ENCODE data around the gene GGA1. TPM values are rescaled to one million over a fixed set of nuclear protein-coding genes. Genes with fewer than 3 reads are reported as not detected.

The GGA1 gene
- total RNA-seq, 2 experiments from 2014 or later = 59.5 to 64.4 TPM

- peak; percentile 63 for DNase-seq
- POLR2A ChIA-PET = interaction anchor here (1.1 to 13.1 kb wide), 9 partner anchors 8 to 327 kb away, joined by 3 to 126 read pairs (median 8); partner anchors contain the start of genes GCAT, GGA1, LGALS1 and NOL12
- H3K9me3 Mint-ChIP-seq = no peaks in the 10 kb centered on the region
These were observed 27.7 kb downstream of the GGA1 start for GRCh38 chr22:37636186-37636948.

GRCh38 chr22:37636949-37637273, 28.3 kb downstream of the GGA1 start:
- DNase-seq = no peak
- peak overlapping the region; percentile 3 for H3K4me3 Mint-ChIP-seq
- ChIA-PET CTCF (interaction anchor here (0.9 to 16.0 kb wide), 14 partner anchors 10 to 317 kb away, joined by 3 to 301 read pairs (median 4); partner anchors contain the start of genes C22orf23, GGA1, LGALS1 and NOL12), POLR2A (interaction anchor here (1.4 to 13.1 kb wide), 8 partner anchors 9 to 327 kb away, joined by 3 to 126 read pairs (median 14); partner anchors contain the start of genes GCAT, GGA1, LGALS1 and NOL12)
- H3K27me3 Mint-ChIP-seq = no peaks in the 10 kb centered on the region
- peaks cover 26% of the 10 kb centered on the region for H3K36me3 Mint-ChIP-seq (ENCODE audit: low read depth)
- H3K9me3 Mint-ChIP-seq = no peaks in the 10 kb centered on the region
- H3K4me1 Mint-ChIP-seq = peaks cover 79% of the 10 kb centered on the region
- H3K27ac Mint-ChIP-seq = peak overlapping the region; percentile 95

More at GRCh38 chr22:37636186-37636948, 27.7 kb downstream of the GGA1 start:
- Mint-ChIP-seq H3K36me3 (ENCODE audit: low read depth) (peaks cover 20% of the 10 kb centered on the region), H3K27ac (peak overlapping the region; percentile 95), H3K4me1 (peaks cover 77% of the 10 kb centered on the region), H3K4me3 (peak overlapping the region; percentile 3), H3K27me3 (no peaks in the 10 kb centered on the region)
- CTCF ChIA-PET = interaction anchor here (0.9 to 16.0 kb wide), 14 partner anchors 10 to 317 kb away, joined by 3 to 301 read pairs (median 4); partner anchors contain the start of genes C22orf23, GGA1, LGALS1 and NOL12

- H3K9me3 Mint-ChIP-seq = no peaks in the 10 kb centered on the region
- POLR2A ChIA-PET = interaction anchor here (0.6 to 13.1 kb wide), 11 partner anchors 9 to 396 kb away, joined by 3 to 126 read pairs (median 8); partner anchors contain the start of genes ANKRD54, GGA1, LGALS1 and PDXP
- DNase-seq = peak; percentile 70
These were observed 29.9 kb downstream of the GGA1 start for GRCh38 chr22:37638391-37639069.

GRCh38 chr22:37639070-37639760, 30.6 kb downstream of the GGA1 start, which contains the start of gene SH3BP1:
Gene SH3BP1 (plus strand): TSS chr22:37639669. CDS start chr22:37639788, 119 bp downstream.
- Mint-ChIP-seq H3K4me1 (peaks cover 78% of the 10 kb centered on the region), H3K36me3 (ENCODE audit: low read depth) (peaks cover 41% of the 10 kb centered on the region), H3K27me3 (no peaks in the 10 kb centered on the region), H3K27ac (peak within 1 kb of the TSS; percentile 97), H3K4me3 (peak within 1 kb of the TSS; percentile 92), H3K9me3 (no peaks in the 10 kb centered on the region)
- ChIA-PET CTCF (interaction anchor here (1.1 to 16.0 kb wide), 4 partner anchors 8 to 41 kb away, joined by 4 to 301 read pairs (median 56); partner anchors contain the start of genes LGALS1, NOL12 and PDXP), POLR2A (interaction anchor here (0.9 to 13.1 kb wide), 13 partner anchors 9 to 397 kb away, joined by 3 to 126 read pairs (median 5); partner anchors contain the start of genes ANKRD54, GGA1, LGALS1 and NOL12)
- DNase-seq = peak; percentile 71

More at GRCh38 chr22:37638391-37639069, 29.9 kb downstream of the GGA1 start:
- Mint-ChIP-seq H3K27ac (peak overlapping the region; percentile 95), H3K4me1 (peaks cover 80% of the 10 kb centered on the region), H3K27me3 (no peaks in the 10 kb centered on the region), H3K36me3 (ENCODE audit: low read depth) (peaks cover 36% of the 10 kb centered on the region), H3K4me3 (peak overlapping the region; percentile 92)
- CTCF ChIA-PET = interaction anchor here (1.1 to 16.0 kb wide), 5 partner anchors 8 to 42 kb away, joined by 4 to 301 read pairs (median 53); partner anchors contain the start of genes LGALS1, NOL12 and PDXP

GRCh38 chr22:37639771-37640590, 31.3 kb downstream of the GGA1 start:
- Mint-ChIP-seq H3K9me3 (no peaks in the 10 kb centered on the region), H3K36me3 (ENCODE audit: low read depth) (peaks cover 46% of the 10 kb centered on the region), H3K27me3 (no peaks in the 10 kb centered on the region), H3K4me3 (peak overlapping the region; percentile 92), H3K4me1 (peaks cover 72% of the 10 kb centered on the region), H3K27ac (peak overlapping the region; percentile 97)
- DNase-seq = peak; percentile 41
- ChIA-PET CTCF (interaction anchor here (0.8 to 16.0 kb wide), 6 partner anchors 9 to 294 kb away, joined by 3 to 301 read pairs (median 24); partner anchors contain the start of genes LGALS1, NOL12 and PDXP), POLR2A (interaction anchor here (0.8 to 13.1 kb wide), 13 partner anchors 8 to 165 kb away, joined by 3 to 126 read pairs (median 4); partner anchors contain the start of genes GGA1, LGALS1, NOL12 and PDXP)

GRCh38 chr22:37640591-37641560, 32.2 kb downstream of the GGA1 start:
- Mint-ChIP-seq H3K36me3 (ENCODE audit: low read depth) (peaks cover 55% of the 10 kb centered on the region), H3K4me1 (peaks cover 63% of the 10 kb centered on the region), H3K27ac (peak overlapping the region; percentile 97), H3K9me3 (no peaks in the 10 kb centered on the region), H3K27me3 (no peaks in the 10 kb centered on the region), H3K4me3 (peak overlapping the region; percentile 92)
- ChIA-PET POLR2A (interaction anchor here (0.8 to 13.1 kb wide), 11 partner anchors 9 to 164 kb away, joined by 3 to 126 read pairs (median 4); partner anchors contain the start of genes LGALS1, NOL12 and PDXP), CTCF (interaction anchor here (0.7 to 16.0 kb wide), 9 partner anchors 8 to 293 kb away, joined by 3 to 301 read pairs (median 38); partner anchors contain the start of genes GGA1, LGALS1, NOL12 and PDXP)
- no peak for DNase-seq

- POLR2A ChIA-PET = interaction anchor here (3.4 to 13.1 kb wide), 5 partner anchors 13 to 45 kb away, joined by 14 to 126 read pairs (median 110); partner anchors contain the start of genes LGALS1, NOL12 and PDXP
- peak overlapping the region; percentile 92 for H3K4me3 Mint-ChIP-seq
- DNase-seq = no peak
- peak overlapping the region; percentile 54 for H3K27ac Mint-ChIP-seq
- no peaks in the 10 kb centered on the region for H3K27me3 Mint-ChIP-seq
- H3K36me3 Mint-ChIP-seq (ENCODE audit: low read depth) = peaks cover 57% of the 10 kb centered on the region
- H3K9me3 Mint-ChIP-seq = no peaks in the 10 kb centered on the region
- H3K4me1 Mint-ChIP-seq = peaks cover 58% of the 10 kb centered on the region
- CTCF ChIA-PET = interaction anchor here (0.7 to 16.0 kb wide), 8 partner anchors 9 to 39 kb away, joined by 3 to 301 read pairs (median 49); partner anchors contain the start of genes GGA1, LGALS1, NOL12 and PDXP
These were observed 32.9 kb downstream of the GGA1 start for GRCh38 chr22:37641561-37641949.

DNA sequence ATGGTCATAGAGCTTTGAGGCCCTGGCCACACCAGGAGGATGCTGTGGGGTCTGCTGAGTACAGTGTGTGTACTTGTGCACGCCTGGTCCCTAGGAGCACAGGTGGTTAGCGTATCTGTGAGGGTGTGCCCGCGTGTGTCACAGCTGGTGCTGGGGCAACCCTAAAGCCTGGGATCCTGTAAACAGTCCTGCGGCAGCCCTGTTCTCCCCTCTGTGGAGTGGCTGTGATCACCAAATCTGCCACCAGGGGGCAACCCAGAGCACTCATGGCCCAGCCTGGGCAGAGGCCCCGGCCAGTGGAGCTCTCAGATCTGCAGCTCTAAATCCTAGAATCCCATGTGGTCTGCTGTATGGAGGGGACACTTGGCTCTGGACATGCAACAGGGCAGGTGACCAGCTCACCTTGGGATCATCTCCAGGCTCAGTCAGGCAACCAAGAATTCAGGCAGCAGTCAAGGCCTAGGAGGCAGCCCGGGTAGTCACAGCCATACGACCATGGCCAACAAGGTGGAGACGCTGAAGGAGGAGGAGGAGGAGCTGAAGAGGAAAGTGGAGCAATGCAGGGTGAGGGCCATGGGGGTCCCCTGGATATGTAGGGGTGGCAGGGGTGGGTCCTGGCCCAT, 34.7 kb downstream of the GGA1 start:
- Mint-ChIP-seq H3K4me1 (peaks cover 40% of the 10 kb centered on the region), H3K36me3 (ENCODE audit: low read depth) (peaks cover 71% of the 10 kb centered on the region), H3K27ac (peak overlapping the region; percentile 66), H3K27me3 (no peaks in the 10 kb centered on the region), H3K9me3 (no peaks in the 10 kb centered on the region), H3K4me3 (peak overlapping the region; percentile 50)
- POLR2A ChIA-PET = interaction anchor here (1.0 to 13.1 kb wide), 10 partner anchors 9 to 43 kb away, joined by 4 to 126 read pairs (median 14); partner anchors contain the start of genes GGA1, LGALS1, NOL12 and PDXP
- peak; percentile 88 for DNase-seq
- CTCF ChIA-PET = interaction anchor here (0.6 to 16.0 kb wide), 25 partner anchors 8 to 624 kb away, joined by 3 to 301 read pairs (median 6); partner anchors contain the start of genes GGA1, LGALS1, MFNG and NOL12

- CTCF ChIA-PET = interaction anchor here (1.5 kb wide), 1 partner anchor 11 kb away, joined by 4 read pairs; no protein-coding TSS in a partner anchor
- Mint-ChIP-seq H3K27me3 (no peaks in the 10 kb centered on the region), H3K36me3 (ENCODE audit: low read depth) (peaks cover 79% of the 10 kb centered on the region), H3K9me3 (no peaks in the 10 kb centered on the region), H3K27ac (no peak overlapping the region), H3K4me1 (peaks cover 20% of the 10 kb centered on the region), H3K4me3 (no peak overlapping the region)
- POLR2A ChIA-PET = interaction anchor here (1.0 to 2.0 kb wide), 3 partner anchors 8 to 21 kb away, joined by 3 to 9 read pairs (median 5); partner anchors contain the start of genes PDXP and SH3BP1
- no peak for DNase-seq
These were observed 38.7 kb downstream of the GGA1 start for GRCh38 chr22:37647317-37647716.

Data from activated CD4-positive, alpha-beta memory T cell treated with anti-CD3 and anti-CD28 coated beads, Interleukin-2, amount 10 ng/mL, durations not matched to agents 7 days and 5 days (primary cell).